MM.1S (cell line): ENCODE results near the gene POLD2.

Source experiments
- DNase-seq: peaks from one replicate; pipeline ENCODE4 v3.0.0-alpha.2; 2015
- H2AFZ ChIP-seq: fragments of 300-600 bp; sonication (generic); 2 replicates; pipeline ENCODE4 v1.6.0; 2016; ENCODE audit warnings: antibody characterized with exemption, low read length
- H3F3A ChIP-seq: fragments of 300-600 bp; sonication (generic); 2 replicates; pipeline ENCODE4 v1.6.1; 2016; ENCODE audit warnings: mild to moderate bottlenecking, antibody characterized with exemption, low read length, moderate library complexity, mixed read lengths; ENCODE audit not compliant: insufficient read depth
- H3K27ac ChIP-seq: fragments of 300-600 bp; sonication (generic); 2 replicates; pipeline ENCODE4 v1.5.1; 2016; ENCODE audit warnings: mild to moderate bottlenecking, low read length
- H3K27me3 ChIP-seq: fragments of 300-600 bp; sonication (generic); replicated peaks from 2 replicates; pipeline ENCODE4 v1.6.0; 2016; ENCODE audit warnings: low read length; ENCODE audit not compliant: insufficient read depth
- H3K36me3 ChIP-seq: fragments of 300-600 bp; sonication (generic); replicated peaks from 2 replicates; pipeline ENCODE4 v1.6.1; 2016; ENCODE audit warnings: mild to moderate bottlenecking, low read length, mixed read lengths; ENCODE audit not compliant: insufficient read depth
- H3K4me1 ChIP-seq: fragments of 300-600 bp; sonication (generic); 2 replicates; pipeline ENCODE4 v1.6.1; 2016; ENCODE audit warnings: low read length, mixed read lengths
- H3K4me2 ChIP-seq: fragments of 300-600 bp; sonication (generic); 2 replicates; pipeline ENCODE4 v1.6.0; 2016; ENCODE audit warnings: low read depth, low read length
- H3K4me3 ChIP-seq: fragments of 300-600 bp; sonication (generic); 2 replicates; pipeline ENCODE4 v1.5.1; 2016; ENCODE audit warnings: low read length, mixed read lengths
- H3K79me2 ChIP-seq: fragments of 300-600 bp; sonication (generic); 2 replicates; pipeline ENCODE4 v1.6.1; 2016; ENCODE audit warnings: mixed run types, low read length, mixed read lengths
- H3K9ac ChIP-seq: fragments of 300-600 bp; sonication (generic); 2 replicates; pipeline ENCODE4 v1.6.1; 2016; ENCODE audit warnings: low read length, mixed read lengths
- H3K9me2 ChIP-seq: fragments of 300-600 bp; sonication (generic); replicated peaks from 2 replicates; pipeline ENCODE4 v1.6.1; 2016; ENCODE audit warnings: mild to moderate bottlenecking, low read length, mixed read lengths; ENCODE audit not compliant: insufficient read depth
- H3K9me3 ChIP-seq: fragments of 300-600 bp; sonication (generic); replicated peaks from 2 replicates; pipeline ENCODE4 v1.6.1; 2016; ENCODE audit warnings: mild to moderate bottlenecking, low read length, mixed read lengths; ENCODE audit not compliant: insufficient read depth
- H4K20me1 ChIP-seq: fragments of 300-600 bp; sonication (generic); 2 replicates; pipeline ENCODE4 v1.6.1; 2016; ENCODE audit warnings: mild to moderate bottlenecking, low read length, moderate library complexity, mixed read lengths; ENCODE audit not compliant: insufficient read depth
- CTCF ChIP-seq: fragments of 300-600 bp; sonication (generic); IDR thresholded peaks from 2 replicates; pipeline ENCODE4 v1.5.1; 2016; ENCODE audit warnings: antibody characterized with exemption, low read length, mixed read lengths
- EZH2 ChIP-seq: fragments of 300-600 bp; sonication (generic); optimal IDR thresholded peaks from 2 replicates; pipeline ENCODE3; 2017; ENCODE audit warnings: low read depth, mild to moderate bottlenecking, antibody characterized with exemption, low read length, mixed read lengths
- EZH2phosphoT487 ChIP-seq: fragments of 300-600 bp; sonication (generic); IDR thresholded peaks from 2 replicates; pipeline ENCODE4 v1.6.1; 2018; ENCODE audit warnings: antibody characterized with exemption, low read length

POLD2 gene

GRCh38 chr7:44167920-44168319 is 44.6 kb upstream of the POLD2 start:
- Histone ChIP-seq H2AFZ (no peak overlapping the region), H3K4me1 (peaks cover 5% of the 10 kb centered on the region; the same call in 1 of the 2 replicates), H4K20me1 (no peaks in the 10 kb centered on the region), H3K27ac (no peak overlapping the region), H3K36me3 (no peaks in the 10 kb centered on the region), H3F3A (no peaks in the 10 kb centered on the region), H3K4me2 (0 out of 2 replicates have a peak overlapping the region, but pooled peaks have one; percentile 5), H3K4me3 (no peak overlapping the region), H3K27me3 (no peaks in the 10 kb centered on the region), H3K79me2 (no peaks in the 10 kb centered on the region), H3K9me3 (no peaks in the 10 kb centered on the region), H3K9ac (no peak overlapping the region), H3K9me2 (no peaks in the 10 kb centered on the region)
- DNase-seq = peak; percentile 12
- no peak for TF ChIP-seq EZH2
- no peak for TF ChIP-seq EZH2phosphoT487
- no peak for TF ChIP-seq CTCF

- no peaks in the 10 kb centered on the region for H3K9me2 ChIP-seq
- H3K4me1 ChIP-seq = peaks cover 5% of the 10 kb centered on the region; the same call in 1 of the 2 replicates
- H3K4me3 ChIP-seq = no peak overlapping the region
- H4K20me1 ChIP-seq = no peaks in the 10 kb centered on the region
- H3K9ac ChIP-seq = no peak overlapping the region
- no peaks in the 10 kb centered on the region for H3F3A ChIP-seq
- H3K36me3 ChIP-seq = no peaks in the 10 kb centered on the region
- TF ChIP-seq EZH2 (no peak), CTCF (no peak), EZH2phosphoT487 (no peak)
- H3K27me3 ChIP-seq = no peaks in the 10 kb centered on the region
- DNase-seq = no peak
- H3K79me2 ChIP-seq = no peaks in the 10 kb centered on the region
- H2AFZ ChIP-seq = no peak overlapping the region
- H3K9me3 ChIP-seq = no peaks in the 10 kb centered on the region
- H3K4me2 ChIP-seq = no peak overlapping the region
- no peak overlapping the region for H3K27ac ChIP-seq
Measured at GRCh38 chr7:44163591-44163990, 40.2 kb upstream of the POLD2 start.

- Histone ChIP-seq H3K4me1 (peaks cover 5% of the 10 kb centered on the region; the same call in 1 of the 2 replicates), H3K9ac (no peak overlapping the region), H2AFZ (no peak overlapping the region), H3K79me2 (no peaks in the 10 kb centered on the region), H3F3A (no peaks in the 10 kb centered on the region), H3K27ac (no peak overlapping the region), H3K27me3 (no peaks in the 10 kb centered on the region), H3K4me3 (no peak overlapping the region), H3K36me3 (no peaks in the 10 kb centered on the region), H3K9me2 (no peaks in the 10 kb centered on the region), H4K20me1 (no peaks in the 10 kb centered on the region), H3K9me3 (no peaks in the 10 kb centered on the region), H3K4me2 (no peak overlapping the region)
- no peak for TF ChIP-seq EZH2
- TF ChIP-seq CTCF = no peak
- no peak for TF ChIP-seq EZH2phosphoT487
- no peak for DNase-seq
Measured at GRCh38 chr7:44162785-44163395, 39.5 kb upstream of the POLD2 start.
